Mammary epithelial cell (primary cell): ENCODE measurements around the gene NPIPB2.

Experiments used
- EZH2 ChIP-seq: IDR thresholded peaks from 2 replicates; pipeline ENCODE4 v1.6.1; 2012; ENCODE audit warnings: low read length, inconsistent platforms, borderline replicate concordance
- TF ChIP-seq, protein P1 (sequence below), 2 donors: IDR thresholded peaks in 1 of 2; conservative IDR thresholded peaks in 1 of 2; 2 replicates each; pipeline ENCODE4 v1.5.1; 2011 to 2012; ENCODE audit warnings: inconsistent platforms in 2 of 2, low read length in 2 of 2, mild to moderate bottlenecking in 2 of 2, control low read depth in 1 of 2, low read depth in 1 of 2; ENCODE audit not compliant: insufficient read depth in 1 of 2; ENCODE audit errors: extremely low read depth in 1 of 2

DNA sequence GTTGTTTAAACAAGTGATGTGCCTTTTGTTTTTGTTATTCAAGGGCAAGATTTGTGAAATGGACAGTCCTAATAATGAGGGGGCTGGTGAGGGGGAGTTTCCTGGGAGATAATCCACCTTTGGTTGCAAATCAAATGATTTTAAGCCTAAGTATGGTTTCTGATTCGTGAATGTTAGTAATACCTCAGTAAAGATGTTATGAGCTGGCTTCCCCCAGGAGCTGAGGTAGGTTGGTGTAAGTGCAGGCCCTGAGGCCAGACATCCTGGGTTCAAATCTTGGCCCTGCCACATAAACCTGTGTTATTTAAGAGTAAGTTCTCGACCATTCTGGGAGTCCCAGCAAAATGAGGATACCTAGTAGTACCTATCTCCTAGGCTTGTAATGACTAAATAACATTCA lies 36.2 kb upstream of the NPIPB2 start:
- TF ChIP-seq, protein P1, sequence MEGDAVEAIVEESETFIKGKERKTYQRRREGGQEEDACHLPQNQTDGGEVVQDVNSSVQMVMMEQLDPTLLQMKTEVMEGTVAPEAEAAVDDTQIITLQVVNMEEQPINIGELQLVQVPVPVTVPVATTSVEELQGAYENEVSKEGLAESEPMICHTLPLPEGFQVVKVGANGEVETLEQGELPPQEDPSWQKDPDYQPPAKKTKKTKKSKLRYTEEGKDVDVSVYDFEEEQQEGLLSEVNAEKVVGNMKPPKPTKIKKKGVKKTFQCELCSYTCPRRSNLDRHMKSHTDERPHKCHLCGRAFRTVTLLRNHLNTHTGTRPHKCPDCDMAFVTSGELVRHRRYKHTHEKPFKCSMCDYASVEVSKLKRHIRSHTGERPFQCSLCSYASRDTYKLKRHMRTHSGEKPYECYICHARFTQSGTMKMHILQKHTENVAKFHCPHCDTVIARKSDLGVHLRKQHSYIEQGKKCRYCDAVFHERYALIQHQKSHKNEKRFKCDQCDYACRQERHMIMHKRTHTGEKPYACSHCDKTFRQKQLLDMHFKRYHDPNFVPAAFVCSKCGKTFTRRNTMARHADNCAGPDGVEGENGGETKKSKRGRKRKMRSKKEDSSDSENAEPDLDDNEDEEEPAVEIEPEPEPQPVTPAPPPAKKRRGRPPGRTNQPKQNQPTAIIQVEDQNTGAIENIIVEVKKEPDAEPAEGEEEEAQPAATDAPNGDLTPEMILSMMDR (conservative IDR thresholded peaks at IDR 0.05 in 1 of 2, IDR thresholded peaks at IDR 0.05 in 1 of 2; ENCODE audit: extremely low read depth in 1 of 2, insufficient read depth in 1 of 2, low read depth in 1 of 2, low read length in 2 of 2) = no peak
- no peak for TF ChIP-seq EZH2
